Measurements from ENCODE around the gene STK32B.

DNA sequence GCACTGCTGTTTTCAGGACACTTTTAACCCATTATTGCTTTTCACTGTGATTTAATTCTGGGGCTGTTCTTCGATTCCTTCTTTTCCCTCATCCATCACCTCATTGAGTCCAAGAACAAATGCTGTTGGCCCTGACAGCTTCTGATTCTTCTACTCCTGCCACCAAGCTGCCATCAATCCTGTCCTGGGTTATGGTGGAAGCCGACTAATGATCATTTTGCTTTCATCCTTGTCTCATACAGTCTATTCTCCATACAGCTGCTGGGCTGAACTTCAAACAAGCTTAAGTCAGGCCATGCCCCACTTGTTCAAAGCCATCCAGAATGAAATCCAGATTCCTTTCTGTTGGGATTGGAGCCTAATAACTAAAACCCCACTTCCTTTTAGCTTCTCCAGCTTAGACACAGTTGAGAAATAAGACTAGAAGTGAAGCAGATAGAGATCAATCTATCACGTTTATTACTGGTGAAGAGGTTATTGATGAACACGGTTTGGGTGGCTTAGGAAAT is 161.9 kb downstream of the STK32B start:
- no peak for TF ChIP-seq POLR2A (IDR thresholded peaks at IDR 0.05; ENCODE audit: low read depth, low read length)
- no peak for TF ChIP-seq EZH2 (IDR thresholded peaks at IDR 0.05; ENCODE audit: borderline replicate concordance, low read depth, low read length, severe bottlenecking)
- TF ChIP-seq JUN (IDR thresholded peaks at IDR 0.05; ENCODE audit: borderline replicate concordance, insufficient read depth, insufficient read length, low read depth), result no peak
- TF ChIP-seq, protein P1, sequence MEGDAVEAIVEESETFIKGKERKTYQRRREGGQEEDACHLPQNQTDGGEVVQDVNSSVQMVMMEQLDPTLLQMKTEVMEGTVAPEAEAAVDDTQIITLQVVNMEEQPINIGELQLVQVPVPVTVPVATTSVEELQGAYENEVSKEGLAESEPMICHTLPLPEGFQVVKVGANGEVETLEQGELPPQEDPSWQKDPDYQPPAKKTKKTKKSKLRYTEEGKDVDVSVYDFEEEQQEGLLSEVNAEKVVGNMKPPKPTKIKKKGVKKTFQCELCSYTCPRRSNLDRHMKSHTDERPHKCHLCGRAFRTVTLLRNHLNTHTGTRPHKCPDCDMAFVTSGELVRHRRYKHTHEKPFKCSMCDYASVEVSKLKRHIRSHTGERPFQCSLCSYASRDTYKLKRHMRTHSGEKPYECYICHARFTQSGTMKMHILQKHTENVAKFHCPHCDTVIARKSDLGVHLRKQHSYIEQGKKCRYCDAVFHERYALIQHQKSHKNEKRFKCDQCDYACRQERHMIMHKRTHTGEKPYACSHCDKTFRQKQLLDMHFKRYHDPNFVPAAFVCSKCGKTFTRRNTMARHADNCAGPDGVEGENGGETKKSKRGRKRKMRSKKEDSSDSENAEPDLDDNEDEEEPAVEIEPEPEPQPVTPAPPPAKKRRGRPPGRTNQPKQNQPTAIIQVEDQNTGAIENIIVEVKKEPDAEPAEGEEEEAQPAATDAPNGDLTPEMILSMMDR (IDR thresholded peaks at IDR 0.05; ENCODE audit: extremely low read depth in 1 of 2, insufficient read depth in 1 of 2, low read depth in 1 of 2, low read length in 2 of 2), result no peak
- no peak for TF ChIP-seq MYC (IDR thresholded peaks at IDR 0.05; ENCODE audit: low read depth, low read length)
- TF ChIP-seq, protein P2, sequence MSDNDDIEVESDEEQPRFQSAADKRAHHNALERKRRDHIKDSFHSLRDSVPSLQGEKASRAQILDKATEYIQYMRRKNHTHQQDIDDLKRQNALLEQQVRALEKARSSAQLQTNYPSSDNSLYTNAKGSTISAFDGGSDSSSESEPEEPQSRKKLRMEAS (IDR thresholded peaks at IDR 0.05; ENCODE audit: insufficient read depth, insufficient read length), result no peak
- TF ChIP-seq POLR2AphosphoS5 (IDR thresholded peaks at IDR 0.05; ENCODE audit: insufficient read depth, low read depth, low read length), result no peak
- TF ChIP-seq GATA2 (IDR thresholded peaks at IDR 0.05; ENCODE audit: insufficient read depth, insufficient read length, low read depth, low read length), result no peak
- no peak for TF ChIP-seq FOS (IDR thresholded peaks at IDR 0.05; ENCODE audit: borderline replicate concordance, insufficient read depth, low read length)

Data from endothelial cell of umbilical vein (primary cell).